ENCODE results near the gene FAM120A. TPM values are rescaled to one million over a fixed set of nuclear protein-coding genes. Genes with fewer than 3 reads are reported as not detected.

Gene FAM120A
- polyA plus RNA-seq, 1 donor from 2014 or later, result 8.9 TPM

- no peak overlapping the region for H3K4me2 ChIP-seq (ENCODE audit: low read length)
- H2AFZ ChIP-seq (ENCODE audit: low read depth, low read length), result no peak overlapping the region
- H3K9ac ChIP-seq (ENCODE audit: low read length), result no peak overlapping the region
- H4K20me1 ChIP-seq (ENCODE audit: insufficient read depth), result no peaks in the 10 kb centered on the region
- no peaks in the 10 kb centered on the region for H3K27me3 ChIP-seq (ENCODE audit: insufficient read depth, low read depth, low read length)
- TF ChIP-seq RAD21 (conservative IDR thresholded peaks at IDR 0.05) (no peak), POLR2AphosphoS5 (IDR thresholded peaks at IDR 0.05) (no peak), MXI1 (conservative IDR thresholded peaks at IDR 0.05; ENCODE audit: poor library complexity, severe bottlenecking) (no peak), SMC3 (conservative IDR thresholded peaks at IDR 0.05; ENCODE audit: poor library complexity) (no peak), EZH2 (IDR thresholded peaks at IDR 0.05; ENCODE audit: borderline replicate concordance, insufficient read depth, low read length, poor library complexity, severe bottlenecking) (no peak), EP300 (conservative IDR thresholded peaks at IDR 0.05; ENCODE audit: poor library complexity, severe bottlenecking) (no peak), TAF1 (IDR thresholded peaks at IDR 0.05; ENCODE audit: low read depth) (no peak)
- TF ChIP-seq, protein P1, sequence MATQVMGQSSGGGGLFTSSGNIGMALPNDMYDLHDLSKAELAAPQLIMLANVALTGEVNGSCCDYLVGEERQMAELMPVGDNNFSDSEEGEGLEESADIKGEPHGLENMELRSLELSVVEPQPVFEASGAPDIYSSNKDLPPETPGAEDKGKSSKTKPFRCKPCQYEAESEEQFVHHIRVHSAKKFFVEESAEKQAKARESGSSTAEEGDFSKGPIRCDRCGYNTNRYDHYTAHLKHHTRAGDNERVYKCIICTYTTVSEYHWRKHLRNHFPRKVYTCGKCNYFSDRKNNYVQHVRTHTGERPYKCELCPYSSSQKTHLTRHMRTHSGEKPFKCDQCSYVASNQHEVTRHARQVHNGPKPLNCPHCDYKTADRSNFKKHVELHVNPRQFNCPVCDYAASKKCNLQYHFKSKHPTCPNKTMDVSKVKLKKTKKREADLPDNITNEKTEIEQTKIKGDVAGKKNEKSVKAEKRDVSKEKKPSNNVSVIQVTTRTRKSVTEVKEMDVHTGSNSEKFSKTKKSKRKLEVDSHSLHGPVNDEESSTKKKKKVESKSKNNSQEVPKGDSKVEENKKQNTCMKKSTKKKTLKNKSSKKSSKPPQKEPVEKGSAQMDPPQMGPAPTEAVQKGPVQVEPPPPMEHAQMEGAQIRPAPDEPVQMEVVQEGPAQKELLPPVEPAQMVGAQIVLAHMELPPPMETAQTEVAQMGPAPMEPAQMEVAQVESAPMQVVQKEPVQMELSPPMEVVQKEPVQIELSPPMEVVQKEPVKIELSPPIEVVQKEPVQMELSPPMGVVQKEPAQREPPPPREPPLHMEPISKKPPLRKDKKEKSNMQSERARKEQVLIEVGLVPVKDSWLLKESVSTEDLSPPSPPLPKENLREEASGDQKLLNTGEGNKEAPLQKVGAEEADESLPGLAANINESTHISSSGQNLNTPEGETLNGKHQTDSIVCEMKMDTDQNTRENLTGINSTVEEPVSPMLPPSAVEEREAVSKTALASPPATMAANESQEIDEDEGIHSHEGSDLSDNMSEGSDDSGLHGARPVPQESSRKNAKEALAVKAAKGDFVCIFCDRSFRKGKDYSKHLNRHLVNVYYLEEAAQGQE (IDR thresholded peaks at IDR 0.05; ENCODE audit: borderline replicate concordance), result no peak
- TF ChIP-seq, protein P2, sequence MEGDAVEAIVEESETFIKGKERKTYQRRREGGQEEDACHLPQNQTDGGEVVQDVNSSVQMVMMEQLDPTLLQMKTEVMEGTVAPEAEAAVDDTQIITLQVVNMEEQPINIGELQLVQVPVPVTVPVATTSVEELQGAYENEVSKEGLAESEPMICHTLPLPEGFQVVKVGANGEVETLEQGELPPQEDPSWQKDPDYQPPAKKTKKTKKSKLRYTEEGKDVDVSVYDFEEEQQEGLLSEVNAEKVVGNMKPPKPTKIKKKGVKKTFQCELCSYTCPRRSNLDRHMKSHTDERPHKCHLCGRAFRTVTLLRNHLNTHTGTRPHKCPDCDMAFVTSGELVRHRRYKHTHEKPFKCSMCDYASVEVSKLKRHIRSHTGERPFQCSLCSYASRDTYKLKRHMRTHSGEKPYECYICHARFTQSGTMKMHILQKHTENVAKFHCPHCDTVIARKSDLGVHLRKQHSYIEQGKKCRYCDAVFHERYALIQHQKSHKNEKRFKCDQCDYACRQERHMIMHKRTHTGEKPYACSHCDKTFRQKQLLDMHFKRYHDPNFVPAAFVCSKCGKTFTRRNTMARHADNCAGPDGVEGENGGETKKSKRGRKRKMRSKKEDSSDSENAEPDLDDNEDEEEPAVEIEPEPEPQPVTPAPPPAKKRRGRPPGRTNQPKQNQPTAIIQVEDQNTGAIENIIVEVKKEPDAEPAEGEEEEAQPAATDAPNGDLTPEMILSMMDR (IDR thresholded peaks at IDR 0.05; ENCODE audit: poor library complexity, severe bottlenecking), result no peak
- H3K79me2 ChIP-seq (replicated peaks; ENCODE audit: insufficient read depth, low read length), result no peaks in the 10 kb centered on the region
- H3K9me3 ChIP-seq (ENCODE audit: low read length), result no peaks in the 10 kb centered on the region
- no peaks in the 10 kb centered on the region for H3F3A ChIP-seq (ENCODE audit: insufficient read depth, low read length, poor library complexity, severe bottlenecking)
- no peak overlapping the region for H3K27ac ChIP-seq (ENCODE audit: low read length)
- no peaks in the 10 kb centered on the region for H3K36me3 ChIP-seq (ENCODE audit: insufficient read depth, low read length)
- no peaks in the 10 kb centered on the region for H3K9me2 ChIP-seq (ENCODE audit: insufficient read depth, low read length)
- H3K4me3 ChIP-seq (ENCODE audit: low read length), result no peak overlapping the region
These were observed 79.9 kb downstream of the FAM120A start for GRCh38 chr9:93531374-93531773.

GRCh38 chr9:93532141-93532540 is 80.7 kb downstream of the FAM120A start:
- Histone ChIP-seq H3K4me3 (ENCODE audit: low read length) (no peak overlapping the region), H3K36me3 (ENCODE audit: insufficient read depth, low read length) (no peaks in the 10 kb centered on the region), H3K27me3 (ENCODE audit: insufficient read depth, low read depth, low read length) (no peaks in the 10 kb centered on the region), H4K20me1 (ENCODE audit: insufficient read depth) (no peaks in the 10 kb centered on the region), H3K79me2 (replicated peaks; ENCODE audit: insufficient read depth, low read length) (no peaks in the 10 kb centered on the region), H3K9me2 (ENCODE audit: insufficient read depth, low read length) (no peaks in the 10 kb centered on the region), H2AFZ (ENCODE audit: low read depth, low read length) (no peak overlapping the region), H3K9me3 (ENCODE audit: low read length) (no peaks in the 10 kb centered on the region), H3F3A (ENCODE audit: insufficient read depth, low read length, poor library complexity, severe bottlenecking) (no peaks in the 10 kb centered on the region), H3K9ac (ENCODE audit: low read length) (no peak overlapping the region), H3K4me2 (ENCODE audit: low read length) (no peak overlapping the region), H3K27ac (ENCODE audit: low read length) (no peak overlapping the region)
- no peak for TF ChIP-seq TAF1 (IDR thresholded peaks at IDR 0.05; ENCODE audit: low read depth)
- TF ChIP-seq POLR2AphosphoS5 (IDR thresholded peaks at IDR 0.05), result no peak
- no peak for TF ChIP-seq EZH2 (IDR thresholded peaks at IDR 0.05; ENCODE audit: borderline replicate concordance, insufficient read depth, low read length, poor library complexity, severe bottlenecking)
- TF ChIP-seq EP300 (conservative IDR thresholded peaks at IDR 0.05; ENCODE audit: poor library complexity, severe bottlenecking), result no peak
- TF ChIP-seq MXI1 (conservative IDR thresholded peaks at IDR 0.05; ENCODE audit: poor library complexity, severe bottlenecking), result no peak
- TF ChIP-seq, protein P2 (IDR thresholded peaks at IDR 0.05; ENCODE audit: poor library complexity, severe bottlenecking), result no peak
- TF ChIP-seq RAD21 (conservative IDR thresholded peaks at IDR 0.05), result no peak
- no peak for TF ChIP-seq SMC3 (conservative IDR thresholded peaks at IDR 0.05; ENCODE audit: poor library complexity)
- TF ChIP-seq, protein P1 (IDR thresholded peaks at IDR 0.05; ENCODE audit: borderline replicate concordance), result no peak

Measured in neural cell (in vitro differentiated cells).